Stimulated activated CD8-positive, alpha-beta memory T cell treated with anti-CD3 and anti-CD28 coated beads, Interleukin-7, amount 100 ng/mL, for 1 hour (primary cell): ENCODE results near the gene COASY.

Source experiments
- DNase-seq, 2 donors: peaks; one replicate each; pipeline ENCODE4 v3.0.0-alpha.2; 2020; ENCODE audit warnings: low read depth in 2 of 2

The COASY gene

GRCh38 chr17:42561897-42562387 is at the start of gene COASY:
Gene COASY, plus strand, starts transcription at chr17:42562148. Its CDS starts 475 bp downstream, at chr17:42562623.
- DNase-seq = peak; percentile 82 to 84

DNA sequence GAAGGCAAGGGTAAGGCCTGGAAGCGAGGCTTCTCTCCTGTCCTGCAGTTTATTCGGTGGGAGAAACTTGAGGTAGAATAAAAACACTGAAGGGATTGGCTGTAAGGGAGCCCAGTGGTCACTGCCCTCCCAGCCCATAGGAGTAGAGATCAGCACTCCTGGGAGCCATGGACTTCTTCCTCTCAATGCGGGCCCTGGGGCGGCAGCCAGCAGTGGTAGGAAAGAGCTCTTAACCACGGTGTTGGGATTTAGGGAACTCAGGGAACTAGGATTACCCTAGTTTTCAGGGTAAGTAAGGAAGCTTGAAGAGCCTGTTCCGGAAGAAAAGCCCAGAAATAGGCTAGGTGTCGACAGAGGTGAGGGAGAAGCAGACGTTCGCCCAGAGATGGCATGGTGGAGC is 49.7 kb upstream of the COASY start:
- DNase-seq = no peak

DNA sequence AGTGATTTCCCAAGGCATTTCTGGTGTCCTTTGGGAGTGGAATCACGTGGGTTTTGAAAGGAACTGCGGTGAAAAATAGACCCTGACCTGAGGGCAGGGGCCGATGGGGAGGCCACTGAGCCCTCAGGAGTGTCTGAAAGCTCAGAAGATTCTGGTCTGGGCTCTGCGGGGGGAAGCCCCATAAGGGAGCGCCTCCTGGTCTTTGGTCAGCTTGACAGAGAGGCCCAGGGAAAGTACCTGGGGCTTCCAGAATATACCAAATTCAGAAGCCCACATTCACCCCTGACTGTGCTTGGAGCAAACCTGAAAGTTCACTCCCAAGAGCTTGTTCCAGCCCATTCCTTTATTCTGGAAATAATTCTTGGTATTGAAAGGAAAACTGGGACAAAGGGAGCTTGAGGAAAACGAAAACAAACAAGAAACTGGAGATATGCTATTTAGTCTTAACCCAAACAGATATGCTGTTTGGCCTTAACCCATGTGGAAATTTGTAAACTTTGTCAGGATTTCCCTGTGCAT is 49.2 kb upstream of the COASY start:
- no peak for DNase-seq

DNA sequence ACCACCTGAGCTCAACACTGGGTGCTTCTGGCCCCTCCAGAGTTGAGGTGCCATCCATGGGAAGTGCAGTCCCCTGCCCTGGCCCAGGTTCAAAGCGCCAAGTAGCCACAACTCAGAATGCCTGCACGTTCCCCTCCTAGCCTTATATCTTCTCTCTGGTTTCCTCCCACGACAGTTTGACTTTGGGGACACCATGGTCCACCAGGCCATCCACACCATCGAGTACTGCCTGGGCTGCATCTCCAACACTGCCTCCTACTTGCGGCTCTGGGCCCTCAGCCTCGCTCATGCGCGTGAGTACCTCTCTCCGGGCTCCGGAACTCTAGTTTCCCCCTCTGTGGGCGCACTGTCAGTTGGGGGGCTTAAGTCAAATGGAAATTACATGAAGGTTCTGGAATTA is 48.3 kb upstream of the COASY start:
- no peak for DNase-seq

DNA sequence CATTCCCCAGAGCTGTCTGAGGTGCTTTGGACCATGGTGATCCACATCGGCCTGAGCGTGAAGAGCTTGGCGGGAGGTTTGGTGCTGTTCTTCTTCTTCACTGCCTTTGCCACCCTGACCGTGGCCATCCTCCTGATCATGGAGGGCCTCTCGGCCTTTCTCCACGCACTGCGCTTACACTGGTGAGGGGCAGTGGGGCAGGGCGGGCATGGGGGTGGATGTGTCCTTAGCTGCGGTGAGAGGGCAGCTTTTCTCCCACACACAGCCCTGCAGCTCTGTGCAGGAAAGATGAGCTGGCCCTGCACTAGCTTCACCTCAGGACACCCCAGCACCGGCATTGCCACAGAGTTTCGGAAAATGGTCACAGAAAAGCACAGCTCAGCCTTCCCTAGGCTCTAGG is 47.7 kb upstream of the COASY start:
- no peak for DNase-seq

- no peak for DNase-seq
Measured at GRCh38 chr17:42514867-42515266, 47.1 kb upstream of the COASY start.

DNA sequence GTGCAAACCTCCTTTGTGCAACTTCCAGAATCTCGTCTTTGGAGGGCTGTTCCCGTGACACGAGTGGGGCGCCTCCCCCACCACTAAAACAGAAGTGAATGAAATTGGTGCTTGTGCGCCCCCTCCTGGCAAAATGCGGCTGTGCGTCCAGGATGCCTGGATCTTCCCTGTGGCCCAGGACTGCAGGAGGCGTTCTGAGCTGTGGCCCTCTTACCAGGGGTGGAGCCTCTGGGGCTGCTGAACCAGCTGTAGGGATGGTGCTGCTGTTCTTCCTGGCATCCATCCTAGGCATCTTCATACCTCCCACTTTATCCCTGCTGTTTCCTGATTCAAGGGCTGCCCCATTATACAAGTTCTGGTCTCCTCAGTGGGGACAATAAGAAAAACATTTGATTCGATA is 44.4 kb upstream of the COASY start:
- peak; percentile 62 to 74 for DNase-seq

DNA sequence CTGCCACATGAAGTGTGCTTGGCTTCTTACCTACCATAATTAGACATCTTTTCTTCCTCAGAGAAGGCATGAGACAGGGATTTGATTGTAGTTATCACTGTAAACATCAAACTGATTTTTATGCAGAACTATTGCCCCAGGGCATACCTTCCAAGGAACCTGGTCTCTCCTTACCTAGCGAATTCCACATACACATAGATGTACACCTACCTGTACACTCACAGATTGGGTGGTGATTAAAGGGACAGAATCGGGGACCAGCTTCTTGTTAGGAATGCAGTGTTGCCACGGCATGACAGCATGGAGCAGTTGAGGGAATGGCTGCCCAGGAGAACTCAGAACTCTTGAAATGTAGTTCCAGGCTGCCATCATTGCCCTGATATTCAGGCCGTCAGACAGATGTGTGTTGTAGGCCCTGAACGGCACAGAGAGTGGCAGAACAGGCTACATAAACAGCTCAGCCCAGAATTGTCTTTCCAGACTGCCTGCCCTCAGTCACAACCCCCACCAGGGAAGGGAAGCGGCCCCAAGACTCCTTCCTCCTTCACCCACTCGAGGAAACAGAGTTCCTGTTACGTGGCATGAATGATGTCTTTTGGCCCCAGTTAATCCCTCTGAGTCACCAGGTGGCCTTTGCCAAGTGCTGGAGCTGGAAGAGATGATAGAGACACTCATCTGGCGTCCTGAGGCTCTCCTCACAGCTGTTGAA is 43.7 kb upstream of the COASY start:
- no peak for DNase-seq

GRCh38 chr17:42518755-42519545 is 43.0 kb upstream of the COASY start:
- no peak for DNase-seq

- DNase-seq = no peak
Measured at GRCh38 chr17:42519546-42520491, 42.1 kb upstream of the COASY start.

- no peak for DNase-seq
Measured at GRCh38 chr17:42520540-42520951, 41.4 kb upstream of the COASY start.

GRCh38 chr17:42521036-42521435 is 40.9 kb upstream of the COASY start:
- no peak for DNase-seq

DNA sequence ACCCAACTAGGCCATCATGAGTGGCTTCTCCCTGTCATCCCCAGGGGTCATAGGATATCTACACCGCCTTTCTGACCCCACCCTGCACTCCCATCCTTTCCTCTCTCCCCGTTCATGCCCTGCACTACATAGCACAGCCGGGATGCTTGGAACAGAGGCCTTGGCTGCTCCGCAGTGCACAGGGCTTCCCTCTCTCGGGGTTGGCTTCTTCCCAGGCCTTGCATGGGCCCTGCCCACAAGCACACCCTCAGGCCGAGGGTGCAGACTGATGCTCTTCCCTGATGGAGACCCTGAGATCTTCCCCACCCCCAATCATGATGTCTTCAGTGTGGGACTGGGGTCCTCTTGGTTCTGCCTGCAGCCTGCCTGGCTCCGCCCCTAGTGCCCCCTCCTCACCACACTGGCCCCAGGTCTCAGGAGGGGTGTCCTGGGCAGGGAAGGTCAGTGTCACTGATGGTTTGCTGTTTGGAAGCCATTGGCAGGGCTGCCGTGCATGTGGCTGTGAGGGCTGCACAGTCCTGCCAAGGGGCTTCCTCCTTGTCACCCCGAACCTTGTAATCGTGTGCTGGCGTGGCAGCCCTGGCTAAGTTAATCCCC is 40.2 kb upstream of the COASY start:
- no peak for DNase-seq

DNA sequence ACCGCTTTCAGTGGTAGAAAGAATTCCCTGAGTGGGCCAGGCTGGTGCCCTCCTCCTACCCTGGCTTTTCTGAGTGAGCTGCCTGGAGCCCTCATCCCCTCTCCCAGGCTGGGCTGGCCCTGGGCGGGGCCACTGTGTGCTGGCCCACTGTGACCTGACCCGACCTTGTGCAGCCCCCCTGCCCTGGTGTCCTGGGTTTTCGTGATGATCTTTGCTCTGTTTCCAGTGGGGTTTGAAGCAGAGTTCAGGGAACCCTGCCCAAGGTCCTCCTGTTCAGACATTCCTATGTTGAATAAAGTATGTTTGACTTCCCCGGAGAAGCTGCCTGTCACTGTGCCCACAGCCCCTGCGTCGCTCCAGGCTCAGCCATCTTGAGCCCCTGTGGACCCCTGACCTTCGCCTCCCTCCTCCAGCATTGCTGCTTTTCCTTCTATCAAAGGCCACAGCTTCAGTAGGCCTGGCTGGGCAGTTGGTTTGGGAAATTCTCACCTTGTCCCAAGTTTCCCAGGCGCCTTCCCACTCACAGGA is 39.6 kb upstream of the COASY start:
- no peak for DNase-seq

GRCh38 chr17:42522798-42523278 is 39.1 kb upstream of the COASY start:
- DNase-seq = no peak

DNA sequence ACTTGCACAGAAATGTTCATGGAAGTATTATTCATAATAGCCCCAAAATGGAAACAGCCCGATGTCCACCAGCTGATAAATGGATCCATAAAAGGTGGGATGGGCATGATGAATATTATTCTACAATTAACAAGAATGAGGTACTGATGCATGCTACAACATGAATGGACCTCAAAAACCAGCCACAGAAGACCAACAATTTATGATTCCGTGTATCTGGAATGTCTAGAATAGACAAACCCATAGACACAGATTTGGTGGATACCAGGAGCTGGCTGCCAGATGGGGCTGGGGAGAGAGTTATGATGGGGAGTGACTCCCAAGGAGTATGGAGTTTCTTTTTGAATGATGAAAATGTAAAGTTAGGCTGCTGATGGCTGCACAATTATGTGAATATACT is 36.7 kb upstream of the COASY start:
- DNase-seq = no peak

- DNase-seq = no peak
Measured at GRCh38 chr17:42526031-42526444, 35.9 kb upstream of the COASY start.

GRCh38 chr17:42527932-42528331 is 34.0 kb upstream of the COASY start:
- no peak for DNase-seq

DNA sequence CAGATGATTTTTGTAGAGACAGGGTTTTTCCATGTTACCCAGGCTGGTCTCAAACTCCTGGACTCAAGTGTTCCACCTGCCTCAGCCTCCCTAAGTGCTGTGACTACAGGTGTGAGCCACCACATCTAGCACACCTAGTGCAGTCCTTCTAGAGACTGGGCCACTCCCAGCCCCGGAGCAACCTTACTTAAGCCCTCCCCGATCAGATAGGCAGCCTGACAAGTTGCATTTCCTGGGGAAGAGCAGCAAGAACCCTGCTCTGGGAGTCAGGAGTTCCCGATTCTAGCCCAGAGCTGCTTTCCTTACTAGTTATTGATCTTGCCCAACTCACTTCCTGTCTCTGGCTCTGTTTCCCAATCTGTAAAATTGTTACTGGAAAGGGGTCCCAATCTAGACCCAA is 32.9 kb upstream of the COASY start:
- no peak for DNase-seq

GRCh38 chr17:42530952-42531454 is 30.9 kb upstream of the COASY start:
- DNase-seq = no peak
